GM12892 (cell line): ENCODE results near the gene TTLL11.

Source experiments
- POLR2A ChIP-seq: IDR thresholded peaks from 2 replicates; pipeline ENCODE4 v1.6.1; 2011; ENCODE audit warnings: low read depth, low read length, control low read depth
- POLR2AphosphoS5 ChIP-seq: IDR thresholded peaks from 2 replicates; pipeline ENCODE4 v1.6.1; 2011; ENCODE audit warnings: low read depth, low read length, control low read depth
- TAF1 ChIP-seq: IDR thresholded peaks from 2 replicates; pipeline ENCODE4 v1.6.1; 2011; ENCODE audit warnings: low read depth, mild to moderate bottlenecking, control low read depth, low read length, borderline replicate concordance

DNA sequence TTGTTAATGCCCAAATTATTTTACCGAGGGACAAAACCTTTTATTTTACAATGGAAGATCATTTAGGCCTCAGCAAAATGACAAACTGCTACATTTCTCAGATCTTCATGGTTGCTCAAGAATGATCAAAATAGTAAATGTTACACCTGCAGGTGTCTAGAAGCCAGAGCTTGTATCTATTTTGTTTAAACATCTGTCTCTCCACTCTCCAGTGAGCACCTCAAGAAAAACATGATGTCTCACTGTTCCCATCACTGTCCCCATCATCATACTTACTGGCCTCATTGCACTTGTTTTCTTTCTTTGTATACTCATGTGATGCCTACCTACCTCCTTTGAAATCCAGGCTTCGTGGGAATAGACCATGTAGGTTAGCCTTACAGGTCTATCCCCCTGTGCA, 149.6 kb downstream of the TTLL11 start:
- TF ChIP-seq POLR2A (no peak), TAF1 (no peak), POLR2AphosphoS5 (no peak)
